K562 (cell line): Measurements from ENCODE around the gene STT3A. TPM values are rescaled to one million over a fixed set of nuclear protein-coding genes. Genes with fewer than 3 reads are reported as not detected.
A peak's percentile ranks its signal among the peaks of the same experiment; 100 is the strongest.

Source experiments
- BRCA1 ChIP-seq, 2 experiments: fragments of 450-650 bp in 1 of 2; sonication (generic) in 1 of 2; formaldehyde crosslinking in 1 of 2; IDR thresholded peaks; 2 replicates each; pipeline versions ENCODE4 v1.5.0 to v1.6.1; 2017 to 2020; ENCODE audit warnings: mild to moderate bottlenecking in 1 of 2, missing genetic modification reagents in 1 of 2
- CHD1 ChIP-seq: fragments of 200-600 bp; sonication (generic); IDR thresholded peaks from one replicate; pipeline ENCODE4 v1.6.1; 2012; ENCODE audit warnings: mild to moderate bottlenecking, moderate library complexity, low read length, inconsistent platforms
- CSDE1 ChIP-seq, 2 experiments: fragments of 450-650 bp; IDR thresholded peaks; 2 replicates each; pipeline ENCODE4 v1.6.1; 2016; ENCODE audit warnings: mild to moderate bottlenecking in 1 of 2
- EHMT2 ChIP-seq: fragments of 450-650 bp; IDR thresholded peaks from 2 replicates; pipeline ENCODE4 v1.6.1; 2018; ENCODE audit warnings: antibody characterized with exemption
- HDAC1 ChIP-seq, 2 experiments: fragments of 450-650 bp; IDR thresholded peaks; 2 replicates each; pipeline ENCODE4 v1.6.1; 2016 to 2017; ENCODE audit warnings: inconsistent platforms in 1 of 2, mild to moderate bottlenecking in 1 of 2, moderate library complexity in 1 of 2
- HMBOX1 ChIP-seq: sonication (generic); IDR thresholded peaks from 2 replicates; pipeline ENCODE4 v1.6.1; 2016
- HNRNPUL1 ChIP-seq: fragments of 200-400 bp; formaldehyde crosslinking; IDR thresholded peaks from 2 replicates; pipeline ENCODE4 v1.6.1; 2017; ENCODE audit warnings: low read length
- LARP7 ChIP-seq: fragments of 450-650 bp; IDR thresholded peaks from 2 replicates; pipeline ENCODE4 v1.6.1; 2016
- NFRKB ChIP-seq: fragments of 450-650 bp; IDR thresholded peaks from 2 replicates; pipeline ENCODE4 v1.6.1; 2016; ENCODE audit warnings: low read depth
- RCOR1 ChIP-seq, 2 experiments: IDR thresholded peaks; 2 replicates each; pipeline ENCODE4 v1.6.1; 2012; ENCODE audit warnings: low read depth in 2 of 2, low read length in 2 of 2, borderline replicate concordance in 1 of 2, improper control_type of control experiment in 1 of 2
- SAP30 ChIP-seq: fragments of 200-600 bp; sonication (generic); IDR thresholded peaks from 2 replicates; pipeline ENCODE4 v1.6.1; 2012; ENCODE audit warnings: borderline replicate concordance, low read depth, mild to moderate bottlenecking, moderate library complexity, low read length, control low read depth, inconsistent platforms; ENCODE audit not compliant: insufficient read depth, poor library complexity, severe bottlenecking
- SMARCA4 ChIP-seq: fragments of 450-650 bp; IDR thresholded peaks from 2 replicates; pipeline ENCODE4 v1.6.1; 2016
- SMARCE1 ChIP-seq: fragments of 450-650 bp; IDR thresholded peaks from 2 replicates; pipeline ENCODE4 v1.7.1; 2016; ENCODE audit warnings: mild to moderate bottlenecking
- TRIM24 ChIP-seq, 2 experiments: fragments of 450-650 bp; IDR thresholded peaks; 2 replicates each; pipeline ENCODE4 v1.6.1; 2016
- ZNF316 ChIP-seq: fragments of 450-650 bp; IDR thresholded peaks from 2 replicates; pipeline ENCODE4 v1.6.1; 2016
- polyA plus RNA-seq, 8 experiments: library from polyadenylated mRNA; depleted of rRNA in 4 of 8; stranded (reverse) in 5 of 8; unstranded in 3 of 8; fragments of >200 nt; fragmentation: Nextera tagmentation in 2 of 8; fragmentation: Illumina TruSeq in 1 of 8; extraction: Ambion mirVana in 2 of 8; extraction: Trizol in 1 of 8; gene quantifications; 2 replicates each; pipeline versions ENCODE4 v1.2.1 to v1.2.3, GENCODE V29; 2011 to 2014; ENCODE audit warnings: inconsistent platforms in 1 of 8, missing spikeins in 1 of 8
- total RNA-seq, 7 experiments: library from RNA; depleted of rRNA in 6 of 7; stranded (reverse); fragments of >200 nt in 6 of 7; fragmentation: Illumina TruSeq in 2 of 7; extraction: Trizol in 2 of 7; gene quantifications; 2 replicates each; pipeline versions ENCODE4 v1.2.1 to v1.2.3, GENCODE V29; 2011 to 2021; ENCODE audit warnings: low replicate concordance in 1 of 7
- TF ChIP-seq, protein P1 (sequence below): fragments of 250-450 bp; sonication (Bioruptor Pico); IDR thresholded peaks from 2 replicates; pipeline ENCODE4 v1.5.0; 2021
- TF ChIP-seq, protein P2 (sequence below), 2 experiments: fragments of 450-650 bp in 1 of 2; sonication (generic) in 1 of 2; formaldehyde crosslinking in 1 of 2; IDR thresholded peaks; 2 replicates each; pipeline versions ENCODE4 v1.7.1 to v1.9.0; 2016 to 2022; ENCODE audit warnings: inconsistent platforms in 1 of 2, mild to moderate bottlenecking in 1 of 2, missing genetic modification reagents in 1 of 2

STT3A gene
- total and polyA plus RNA-seq, 9 of the 15 experiments (the other 6 are each of a cell fraction or from before 2014, with no cell fraction given) = 70.7 to 330 (median 192) TPM

GRCh38 chr11:125593114-125593820 lies 615 bp downstream of the STT3A start (continued):
- TF ChIP-seq CHD1 (peak; percentile 69), LARP7 (peak; percentile 96), HDAC1 (IDR thresholded peaks at IDR 0.05) (peak in 1 of 2 experiments; percentile 81; a peak in 2 of 4 replicates), NFRKB (peak; percentile 26; the same call in 1 of the 2 replicates), BRCA1 (IDR thresholded peaks at IDR 0.05) (no peak), BRCA1 (CRISPR knock-in tag; IDR thresholded peaks at IDR 0.05) (no peak), TRIM24 (IDR thresholded peaks at IDR 0.05) (0 out of 4 replicates have a peak, but pooled peaks of 1 of the 2 experiments have one; percentile 30), HMBOX1 (peak; percentile 63), SAP30 (peak; percentile 43), EHMT2 (peak; percentile 58; the same call in 1 of the 2 replicates), CSDE1 (IDR thresholded peaks at IDR 0.05) (0 out of 4 replicates have a peak, but pooled peaks of 1 of the 2 experiments have one; percentile 43), HNRNPUL1 (no peak), RCOR1 (IDR thresholded peaks at IDR 0.05; ENCODE audit: borderline replicate concordance in 1 of 2, low read depth in 2 of 2, low read length in 2 of 2) (no peak), ZNF316 (0 out of 2 replicates have a peak, but pooled peaks have one; percentile 5), SMARCA4 (peak; percentile 56; the same call in 1 of the 2 replicates), SMARCE1 (peak; percentile 54; the same call in 1 of the 2 replicates)
- TF ChIP-seq, protein P1, sequence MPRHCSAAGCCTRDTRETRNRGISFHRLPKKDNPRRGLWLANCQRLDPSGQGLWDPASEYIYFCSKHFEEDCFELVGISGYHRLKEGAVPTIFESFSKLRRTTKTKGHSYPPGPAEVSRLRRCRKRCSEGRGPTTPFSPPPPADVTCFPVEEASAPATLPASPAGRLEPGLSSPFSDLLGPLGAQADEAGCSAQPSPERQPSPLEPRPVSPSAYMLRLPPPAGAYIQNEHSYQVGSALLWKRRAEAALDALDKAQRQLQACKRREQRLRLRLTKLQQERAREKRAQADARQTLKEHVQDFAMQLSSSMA = peak; percentile 74; the same call in 1 of the 2 replicates
- TF ChIP-seq, protein P2, sequence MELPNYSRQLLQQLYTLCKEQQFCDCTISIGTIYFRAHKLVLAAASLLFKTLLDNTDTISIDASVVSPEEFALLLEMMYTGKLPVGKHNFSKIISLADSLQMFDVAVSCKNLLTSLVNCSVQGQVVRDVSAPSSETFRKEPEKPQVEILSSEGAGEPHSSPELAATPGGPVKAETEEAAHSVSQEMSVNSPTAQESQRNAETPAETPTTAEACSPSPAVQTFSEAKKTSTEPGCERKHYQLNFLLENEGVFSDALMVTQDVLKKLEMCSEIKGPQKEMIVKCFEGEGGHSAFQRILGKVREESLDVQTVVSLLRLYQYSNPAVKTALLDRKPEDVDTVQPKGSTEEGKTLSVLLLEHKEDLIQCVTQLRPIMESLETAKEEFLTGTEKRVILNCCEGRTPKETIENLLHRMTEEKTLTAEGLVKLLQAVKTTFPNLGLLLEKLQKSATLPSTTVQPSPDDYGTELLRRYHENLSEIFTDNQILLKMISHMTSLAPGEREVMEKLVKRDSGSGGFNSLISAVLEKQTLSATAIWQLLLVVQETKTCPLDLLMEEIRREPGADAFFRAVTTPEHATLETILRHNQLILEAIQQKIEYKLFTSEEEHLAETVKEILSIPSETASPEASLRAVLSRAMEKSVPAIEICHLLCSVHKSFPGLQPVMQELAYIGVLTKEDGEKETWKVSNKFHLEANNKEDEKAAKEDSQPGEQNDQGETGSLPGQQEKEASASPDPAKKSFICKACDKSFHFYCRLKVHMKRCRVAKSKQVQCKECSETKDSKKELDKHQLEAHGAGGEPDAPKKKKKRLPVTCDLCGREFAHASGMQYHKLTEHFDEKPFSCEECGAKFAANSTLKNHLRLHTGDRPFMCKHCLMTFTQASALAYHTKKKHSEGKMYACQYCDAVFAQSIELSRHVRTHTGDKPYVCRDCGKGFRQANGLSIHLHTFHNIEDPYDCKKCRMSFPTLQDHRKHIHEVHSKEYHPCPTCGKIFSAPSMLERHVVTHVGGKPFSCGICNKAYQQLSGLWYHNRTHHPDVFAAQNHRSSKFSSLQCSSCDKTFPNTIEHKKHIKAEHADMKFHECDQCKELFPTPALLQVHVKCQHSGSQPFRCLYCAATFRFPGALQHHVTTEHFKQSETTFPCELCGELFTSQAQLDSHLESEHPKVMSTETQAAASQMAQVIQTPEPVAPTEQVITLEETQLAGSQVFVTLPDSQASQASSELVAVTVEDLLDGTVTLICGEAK (IDR thresholded peaks at IDR 0.05) = peak; percentile 67
- TF ChIP-seq, protein P2 (CRISPR knock-in tag; IDR thresholded peaks at IDR 0.05) = no peak
